Pancreas (tissue), 10 donors: ENCODE measurements around the gene ACVR2B. TPM values are rescaled to one million over a fixed set of nuclear protein-coding genes. Genes with fewer than 3 reads are reported as not detected.

Experiments
- ATAC-seq, 4 donors: fragments of 200-7000 bp; cut with Tn5 transposase; one replicate each; pipeline versions ENCODE4 v1.8.0 to v1.9.1; 2020; ENCODE audit warnings: mild to moderate bottlenecking in 4 of 4, moderate library complexity in 4 of 4
- DNase-seq, 6 donors: peaks; one replicate each; pipeline ENCODE4 v3.0.0-alpha.2; 2020
- FAIRE-seq: peaks from 2 replicates; lab custom pipeline; 2012; peaks lifted over from hg19 to GRCh38; lab: Jason Lieb, UNC
- H3K27ac ChIP-seq, 4 donors: fragments of 200-600 bp; sonication (generic); 1 replicate in 3 of 4; 2 replicates in 1 of 4; pipeline versions ENCODE4 v1.5.0 to v1.8.0; 2020
- H3K27me3 ChIP-seq, 4 donors: fragments of 200-600 bp; one replicate each; pipeline ENCODE4 v1.8.0; 2021
- H3K36me3 ChIP-seq, 3 donors: fragments of 200-600 bp; sonication (generic) in 1 of 3; one replicate each; pipeline versions ENCODE4 v1.5.0 to v1.8.0; 2020 to 2021
- H3K4me1 ChIP-seq, 3 donors: fragments of 200-600 bp; one replicate each; pipeline ENCODE4 v1.8.0; 2021
- H3K4me3 ChIP-seq, 4 donors: fragments of 200-600 bp; sonication (generic) in 2 of 4; one replicate each; pipeline versions ENCODE4 v1.5.0 to v1.8.0; 2020 to 2021
- H3K9me3 ChIP-seq, 4 donors: fragments of 200-600 bp; one replicate each; pipeline ENCODE4 v1.8.0; 2021
- WGBS, 2 donors: extraction: QIAGEN DNeasy Blood & Tissue Kit; methylation state at CpG; one replicate each; pipeline ENCODE4 v1.1.7; 2013; 5-methylcytosine and 5-hydroxymethylcytosine counted together
- intact Hi-C, 3 donors: fragments of 100-400 bp; cut with DNase I; formaldehyde crosslinking; loops; one replicate each; pipeline versions ENCODE4 v1.11.1 to v1.14.2; 2022
- polyA plus RNA-seq, 2 donors: library from polyadenylated mRNA; stranded (reverse); fragments of 200-250 nt; gene quantifications; one replicate each; pipeline ENCODE4 v1.2.3, GENCODE V29; 2013
- total RNA-seq, 6 donors: library from RNA; stranded (reverse); fragmentation: NEBNext Ultra II Directional in 4 of 6; extraction: Animal tissue kit (Norgen Biotek cat#: 25700) in 4 of 6; gene quantifications; one replicate each; pipeline versions ENCODE4 v1.2.1 to v1.2.4, GENCODE V29; 2021 to 2023
- TF ChIP-seq, protein P1 (sequence below), 4 donors: fragments of 200-600 bp; sonication (generic) in 3 of 4; IDR thresholded peaks; one replicate each; pipeline versions ENCODE4 v1.5.0 to v1.8.0; 2021; ENCODE audit warnings: antibody characterized with exemption in 4 of 4
- donor health status: healthy with polysubstance abuse.
- donor health status: DM: no; HTN: no; CAD: no; lungs with moderate emphysema.
- donor health status: DM: no; HTN: no; CAD: no.
- donor health status: control.
- donor health status: control.
- donor health status: Bipolar disorder and iron deficiency.
- donor health status: DM: yes; HTN: yes; CAD: no.
- donor health status: DM: no; HTN: no; CAD: no.
- donor health status: DM: no; HTN: no; CAD: no.
- donor health status: DM: yes; HTN: yes; CAD: no.

ACVR2B gene
- total and polyA plus RNA-seq, 8 donors, result 1.3 to 10.9 (median 5.1) TPM

DNA sequence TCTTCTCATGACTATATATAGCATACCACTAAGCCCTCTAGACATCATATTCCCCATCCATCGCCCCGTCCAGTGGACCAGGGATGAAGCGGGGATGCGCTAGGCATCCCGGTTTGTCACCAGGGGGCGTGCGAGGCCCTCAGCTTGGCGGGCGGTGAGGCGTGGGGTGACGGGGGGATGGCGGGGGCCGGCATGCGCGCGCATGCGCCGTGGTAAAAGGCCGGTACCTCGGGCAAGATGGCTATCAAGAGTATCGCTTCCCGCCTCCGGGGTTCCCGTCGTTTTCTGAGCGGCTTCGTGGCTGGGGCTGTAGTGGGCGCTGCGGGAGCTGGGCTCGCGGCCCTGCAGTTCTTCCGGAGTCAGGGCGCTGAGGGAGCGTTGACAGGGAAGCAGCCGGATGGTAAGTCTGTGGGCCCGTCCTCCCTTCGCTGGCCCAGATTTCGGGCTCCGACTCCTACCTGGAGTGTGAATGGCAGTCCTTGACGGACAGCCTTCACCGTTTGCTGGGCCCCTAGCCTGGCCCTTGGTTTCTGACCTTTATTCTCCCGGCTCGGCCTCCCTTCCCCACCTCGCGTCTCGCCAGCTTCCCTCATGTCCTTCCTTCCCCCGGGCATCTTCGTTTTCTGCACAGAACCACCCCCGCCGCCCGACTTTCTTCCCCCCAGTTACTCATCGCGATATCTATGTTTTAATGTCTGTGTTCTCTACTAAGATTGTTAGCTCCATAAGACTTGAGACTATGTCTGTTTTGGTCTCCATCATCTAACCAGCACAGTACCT, 42.6 kb downstream of the ACVR2B start, which contains the start of gene EXOG:
TSS of gene EXOG (plus strand) at position 210 of the 780 bp plus-strand sequence. CDS start at position 238, 28 bp downstream.
- Histone ChIP-seq H3K36me3 (peaks cover 0 to under 1% (median 0%) of the 10 kb centered on the region in 3 donors), H3K27me3 (no peaks in the 10 kb centered on the region), H3K4me3 (peak within 1 kb of the TSS; percentile 47 to 68 (median 58)), H3K4me1 (peaks cover 0 to 7% (median 5%) of the 10 kb centered on the region in 3 donors), H3K27ac (peak within 1 kb of the TSS in 2 of 4 donors; percentile 3 to 52), H3K9me3 (no peaks in the 10 kb centered on the region)
- intact Hi-C loops, result no loop called here
- FAIRE-seq (no peak), DNase-seq (peak; percentile 91 to 99 (median 95)), ATAC-seq (peak; percentile 98 to 99 (median 98))
- TF ChIP-seq, protein P1, sequence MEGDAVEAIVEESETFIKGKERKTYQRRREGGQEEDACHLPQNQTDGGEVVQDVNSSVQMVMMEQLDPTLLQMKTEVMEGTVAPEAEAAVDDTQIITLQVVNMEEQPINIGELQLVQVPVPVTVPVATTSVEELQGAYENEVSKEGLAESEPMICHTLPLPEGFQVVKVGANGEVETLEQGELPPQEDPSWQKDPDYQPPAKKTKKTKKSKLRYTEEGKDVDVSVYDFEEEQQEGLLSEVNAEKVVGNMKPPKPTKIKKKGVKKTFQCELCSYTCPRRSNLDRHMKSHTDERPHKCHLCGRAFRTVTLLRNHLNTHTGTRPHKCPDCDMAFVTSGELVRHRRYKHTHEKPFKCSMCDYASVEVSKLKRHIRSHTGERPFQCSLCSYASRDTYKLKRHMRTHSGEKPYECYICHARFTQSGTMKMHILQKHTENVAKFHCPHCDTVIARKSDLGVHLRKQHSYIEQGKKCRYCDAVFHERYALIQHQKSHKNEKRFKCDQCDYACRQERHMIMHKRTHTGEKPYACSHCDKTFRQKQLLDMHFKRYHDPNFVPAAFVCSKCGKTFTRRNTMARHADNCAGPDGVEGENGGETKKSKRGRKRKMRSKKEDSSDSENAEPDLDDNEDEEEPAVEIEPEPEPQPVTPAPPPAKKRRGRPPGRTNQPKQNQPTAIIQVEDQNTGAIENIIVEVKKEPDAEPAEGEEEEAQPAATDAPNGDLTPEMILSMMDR (IDR thresholded peaks at IDR 0.05), result peak; percentile 74 to 89 (median 81)
- WGBS, 2 donors, result 1 to 2% methylated on average over 52 to 53 of the region's 53 CpGs

DNA sequence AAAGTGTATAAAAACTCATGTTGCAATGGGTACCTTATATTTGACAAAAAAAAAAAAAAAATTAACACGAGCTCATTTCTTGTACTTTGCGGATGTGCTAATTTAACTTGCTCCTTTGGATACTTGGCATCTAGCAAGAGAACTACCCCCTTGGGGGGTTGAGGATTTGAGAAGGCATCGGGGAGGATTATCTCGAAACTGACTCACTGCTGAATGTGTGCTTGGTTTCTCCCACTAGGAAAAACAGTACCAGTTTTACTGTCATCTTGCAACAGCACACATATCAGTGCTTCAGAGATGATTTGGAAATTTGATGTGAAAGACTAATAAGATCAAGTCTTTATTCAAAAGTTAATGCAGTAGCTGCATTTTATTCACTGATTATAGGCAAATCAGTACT, 43.3 kb downstream of the ACVR2B start:
- H3K4me1 ChIP-seq, result peaks cover 0 to 5% (median 4%) of the 10 kb centered on the region in 3 donors
- intact Hi-C loops, result no loop called here
- no peak for FAIRE-seq
- H3K36me3 ChIP-seq, result peaks cover 0 to 5% (median 0%) of the 10 kb centered on the region in 3 donors
- H3K27ac ChIP-seq, result no peak overlapping the region
- no peak for ATAC-seq
- H3K27me3 ChIP-seq, result no peaks in the 10 kb centered on the region
- H3K9me3 ChIP-seq, result no peaks in the 10 kb centered on the region
- 60 to 64% methylated on average over 4 of the region's 4 CpGs for WGBS, 2 donors
- peak overlapping the region in 2 of 4 donors; percentile 51 to 65 for H3K4me3 ChIP-seq
- DNase-seq, result no peak
- TF ChIP-seq, protein P1 (IDR thresholded peaks at IDR 0.05), result no peak

DNA sequence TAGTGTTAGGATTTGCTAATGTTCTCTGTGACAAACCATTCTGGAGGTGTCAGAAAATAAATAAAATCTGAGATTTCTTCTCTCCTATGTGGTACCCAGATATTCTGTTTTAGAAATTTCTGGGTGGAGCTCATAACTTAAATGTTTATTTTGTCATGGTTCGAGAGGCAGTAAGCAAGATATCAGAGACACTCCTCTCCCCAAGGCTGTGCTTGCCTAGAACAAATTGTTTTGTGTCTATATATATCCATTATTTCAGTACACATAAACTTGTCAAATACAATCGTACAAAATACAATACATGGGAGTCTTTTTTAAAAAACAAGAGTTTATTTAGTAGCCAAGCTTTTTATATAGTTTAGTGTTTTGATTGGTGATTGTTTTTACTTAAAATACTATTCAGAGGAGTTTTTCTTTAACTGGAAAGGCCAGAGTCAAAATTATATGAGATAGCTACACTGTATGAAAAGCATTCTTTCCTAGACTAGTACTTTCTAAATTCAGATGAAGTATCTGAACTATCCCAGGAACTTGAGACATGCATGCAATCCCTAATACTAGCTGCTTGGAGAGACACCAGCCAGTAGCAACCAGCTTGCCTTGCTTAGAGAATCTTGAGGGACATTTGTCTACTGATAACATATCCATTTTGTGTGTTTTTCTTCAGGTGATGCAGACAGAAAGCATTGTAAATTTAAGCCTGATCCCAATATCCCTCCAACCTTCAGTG, 47.2 kb downstream of the ACVR2B start:
- Histone ChIP-seq H3K27me3 (no peaks in the 10 kb centered on the region), H3K4me3 (no peak overlapping the region), H3K4me1 (peaks cover 0 to 5% (median 4%) of the 10 kb centered on the region in 3 donors), H3K9me3 (no peaks in the 10 kb centered on the region), H3K36me3 (peaks cover 0 to 5% (median 0%) of the 10 kb centered on the region in 3 donors), H3K27ac (no peak overlapping the region)
- intact Hi-C loops, result no loop called here
- TF ChIP-seq, protein P1 (IDR thresholded peaks at IDR 0.05), result no peak
- DNase-seq (no peak), FAIRE-seq (no peak), ATAC-seq (no peak)
- 66 to 71% methylated on average over 2 of the region's 2 CpGs for WGBS, 2 donors

DNA sequence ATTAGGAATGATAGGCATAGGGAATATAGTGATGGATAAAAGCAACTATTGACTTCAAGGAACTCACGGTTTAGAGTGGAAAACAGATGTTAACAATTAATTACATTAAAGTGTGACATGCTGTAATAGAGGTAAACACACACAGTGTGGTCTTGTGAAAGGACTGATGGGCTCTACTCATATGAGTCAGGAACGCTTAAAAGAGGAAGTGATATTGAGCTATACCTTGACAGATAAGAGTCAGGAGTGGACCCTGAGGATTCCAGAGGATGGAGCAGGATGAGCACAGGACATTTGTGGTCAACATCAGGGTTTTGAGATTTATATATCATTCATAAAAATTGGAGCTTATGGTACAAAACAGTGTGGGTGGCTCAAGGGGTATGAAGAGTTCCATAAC, 53.4 kb downstream of the ACVR2B start:
- WGBS, 2 donors, result 91 to 94% methylated on average over 2 of the region's 2 CpGs
- Histone ChIP-seq H3K36me3 (peaks cover 0 to 7% (median 2%) of the 10 kb centered on the region in 3 donors), H3K27ac (no peak overlapping the region), H3K4me1 (no peaks in the 10 kb centered on the region), H3K9me3 (no peaks in the 10 kb centered on the region), H3K27me3 (no peaks in the 10 kb centered on the region), H3K4me3 (no peak overlapping the region)
- FAIRE-seq (no peak), ATAC-seq (no peak), DNase-seq (no peak)
- intact Hi-C loops, result no loop called here
- TF ChIP-seq, protein P1 (IDR thresholded peaks at IDR 0.05), result no peak
